H1 (cell line): ENCODE measurements around the gene GREB1L. TPM values are rescaled to one million over a fixed set of nuclear protein-coding genes. Genes with fewer than 3 reads are reported as not detected.

Source experiments
- CREB1 ChIP-seq: IDR thresholded peaks from 2 replicates; pipeline ENCODE4 v1.6.1; 2012; ENCODE audit warnings: inconsistent platforms
- FOSL1 ChIP-seq: IDR thresholded peaks from 2 replicates; pipeline ENCODE4 v1.6.1; 2011; ENCODE audit warnings: mild to moderate bottlenecking, low read depth, low read length, moderate library complexity; ENCODE audit not compliant: insufficient read depth
- POLR2AphosphoS5 ChIP-seq: IDR thresholded peaks from 2 replicates; pipeline ENCODE4 v1.6.1; 2011; ENCODE audit warnings: low read depth, low read length
- SAP30 ChIP-seq: fragments of 300-600 bp; sonication (generic); IDR thresholded peaks from 2 replicates; pipeline ENCODE4 v1.7.1; 2012; ENCODE audit warnings: low read length, moderate library complexity, mild to moderate bottlenecking, inconsistent platforms; ENCODE audit not compliant: insufficient read depth, insufficient replicate concordance
- SIX5 ChIP-seq: IDR thresholded peaks from 2 replicates; pipeline ENCODE4 v1.6.1; 2011; ENCODE audit warnings: mild to moderate bottlenecking, low read depth, low read length
- SUZ12 ChIP-seq: fragments of 200-600 bp; sonication (generic); IDR thresholded peaks from 2 replicates; pipeline ENCODE4 v1.6.1; 2012; ENCODE audit warnings: mild to moderate bottlenecking, inconsistent platforms, low read length, moderate library complexity, mixed read lengths
- polyA plus RNA-seq, 7 experiments: library from polyadenylated mRNA; depleted of rRNA in 3 of 7; stranded (reverse) in 5 of 7; unstranded in 2 of 7; fragments of >200 nt in 5 of 7; fragments of 200-250 nt in 2 of 7; gene quantifications; 1 replicate in 5 of 7; 2 replicates in 1 of 7; 4 replicates in 1 of 7; pipeline versions ENCODE4 v1.2.1 to v1.2.3, GENCODE V29; 2011 to 2013; ENCODE audit warnings: missing spikeins in 2 of 7, mixed read lengths in 2 of 7
- total RNA-seq: library from RNA; stranded (reverse); fragmentation: NEBNext Ultra II Directional; extraction: Animal tissue kit (Norgen Biotek cat#: 25700); gene quantifications from 2 replicates; pipeline ENCODE4 v1.2.1, GENCODE V29; 2021
- TF ChIP-seq, protein P1 (sequence below): fragments of 300-600 bp; sonication (generic); IDR thresholded peaks from 2 replicates; pipeline ENCODE4 v1.7.1; 2012; ENCODE audit warnings: low read length, moderate library complexity, mild to moderate bottlenecking, inconsistent platforms; ENCODE audit not compliant: insufficient replicate concordance
- TF ChIP-seq, protein P2 (sequence below): IDR thresholded peaks from 2 replicates; pipeline ENCODE4 v1.6.1; 2011; ENCODE audit warnings: low read depth, mild to moderate bottlenecking, low read length; ENCODE audit not compliant: insufficient read depth

Gene GREB1L
- total and polyA plus RNA-seq, 2 of the 8 experiments (the other 6 are each of a cell fraction or from before 2014, with no cell fraction given) = 0.34 to 1.6 TPM

DNA sequence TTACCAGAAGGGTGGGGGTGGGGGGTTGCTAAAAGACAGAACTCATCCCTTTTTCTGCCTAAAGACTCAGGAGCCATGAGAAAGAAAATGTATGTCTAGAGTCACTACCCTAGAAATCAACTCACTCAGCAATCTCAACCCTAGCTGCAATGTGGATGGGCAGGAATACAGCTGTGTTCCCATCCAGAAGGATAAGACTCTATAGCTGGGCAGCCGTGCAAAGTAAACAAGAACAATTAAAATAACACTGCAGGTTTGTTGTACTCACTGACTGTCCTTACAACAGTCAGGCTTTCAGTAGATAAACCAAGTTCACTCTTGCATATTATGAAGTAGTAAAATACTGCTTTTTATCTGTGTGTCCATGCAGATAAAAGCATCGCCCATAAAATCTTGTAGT is 284.4 kb downstream of the GREB1L start (continued):
- TF ChIP-seq, protein P1, sequence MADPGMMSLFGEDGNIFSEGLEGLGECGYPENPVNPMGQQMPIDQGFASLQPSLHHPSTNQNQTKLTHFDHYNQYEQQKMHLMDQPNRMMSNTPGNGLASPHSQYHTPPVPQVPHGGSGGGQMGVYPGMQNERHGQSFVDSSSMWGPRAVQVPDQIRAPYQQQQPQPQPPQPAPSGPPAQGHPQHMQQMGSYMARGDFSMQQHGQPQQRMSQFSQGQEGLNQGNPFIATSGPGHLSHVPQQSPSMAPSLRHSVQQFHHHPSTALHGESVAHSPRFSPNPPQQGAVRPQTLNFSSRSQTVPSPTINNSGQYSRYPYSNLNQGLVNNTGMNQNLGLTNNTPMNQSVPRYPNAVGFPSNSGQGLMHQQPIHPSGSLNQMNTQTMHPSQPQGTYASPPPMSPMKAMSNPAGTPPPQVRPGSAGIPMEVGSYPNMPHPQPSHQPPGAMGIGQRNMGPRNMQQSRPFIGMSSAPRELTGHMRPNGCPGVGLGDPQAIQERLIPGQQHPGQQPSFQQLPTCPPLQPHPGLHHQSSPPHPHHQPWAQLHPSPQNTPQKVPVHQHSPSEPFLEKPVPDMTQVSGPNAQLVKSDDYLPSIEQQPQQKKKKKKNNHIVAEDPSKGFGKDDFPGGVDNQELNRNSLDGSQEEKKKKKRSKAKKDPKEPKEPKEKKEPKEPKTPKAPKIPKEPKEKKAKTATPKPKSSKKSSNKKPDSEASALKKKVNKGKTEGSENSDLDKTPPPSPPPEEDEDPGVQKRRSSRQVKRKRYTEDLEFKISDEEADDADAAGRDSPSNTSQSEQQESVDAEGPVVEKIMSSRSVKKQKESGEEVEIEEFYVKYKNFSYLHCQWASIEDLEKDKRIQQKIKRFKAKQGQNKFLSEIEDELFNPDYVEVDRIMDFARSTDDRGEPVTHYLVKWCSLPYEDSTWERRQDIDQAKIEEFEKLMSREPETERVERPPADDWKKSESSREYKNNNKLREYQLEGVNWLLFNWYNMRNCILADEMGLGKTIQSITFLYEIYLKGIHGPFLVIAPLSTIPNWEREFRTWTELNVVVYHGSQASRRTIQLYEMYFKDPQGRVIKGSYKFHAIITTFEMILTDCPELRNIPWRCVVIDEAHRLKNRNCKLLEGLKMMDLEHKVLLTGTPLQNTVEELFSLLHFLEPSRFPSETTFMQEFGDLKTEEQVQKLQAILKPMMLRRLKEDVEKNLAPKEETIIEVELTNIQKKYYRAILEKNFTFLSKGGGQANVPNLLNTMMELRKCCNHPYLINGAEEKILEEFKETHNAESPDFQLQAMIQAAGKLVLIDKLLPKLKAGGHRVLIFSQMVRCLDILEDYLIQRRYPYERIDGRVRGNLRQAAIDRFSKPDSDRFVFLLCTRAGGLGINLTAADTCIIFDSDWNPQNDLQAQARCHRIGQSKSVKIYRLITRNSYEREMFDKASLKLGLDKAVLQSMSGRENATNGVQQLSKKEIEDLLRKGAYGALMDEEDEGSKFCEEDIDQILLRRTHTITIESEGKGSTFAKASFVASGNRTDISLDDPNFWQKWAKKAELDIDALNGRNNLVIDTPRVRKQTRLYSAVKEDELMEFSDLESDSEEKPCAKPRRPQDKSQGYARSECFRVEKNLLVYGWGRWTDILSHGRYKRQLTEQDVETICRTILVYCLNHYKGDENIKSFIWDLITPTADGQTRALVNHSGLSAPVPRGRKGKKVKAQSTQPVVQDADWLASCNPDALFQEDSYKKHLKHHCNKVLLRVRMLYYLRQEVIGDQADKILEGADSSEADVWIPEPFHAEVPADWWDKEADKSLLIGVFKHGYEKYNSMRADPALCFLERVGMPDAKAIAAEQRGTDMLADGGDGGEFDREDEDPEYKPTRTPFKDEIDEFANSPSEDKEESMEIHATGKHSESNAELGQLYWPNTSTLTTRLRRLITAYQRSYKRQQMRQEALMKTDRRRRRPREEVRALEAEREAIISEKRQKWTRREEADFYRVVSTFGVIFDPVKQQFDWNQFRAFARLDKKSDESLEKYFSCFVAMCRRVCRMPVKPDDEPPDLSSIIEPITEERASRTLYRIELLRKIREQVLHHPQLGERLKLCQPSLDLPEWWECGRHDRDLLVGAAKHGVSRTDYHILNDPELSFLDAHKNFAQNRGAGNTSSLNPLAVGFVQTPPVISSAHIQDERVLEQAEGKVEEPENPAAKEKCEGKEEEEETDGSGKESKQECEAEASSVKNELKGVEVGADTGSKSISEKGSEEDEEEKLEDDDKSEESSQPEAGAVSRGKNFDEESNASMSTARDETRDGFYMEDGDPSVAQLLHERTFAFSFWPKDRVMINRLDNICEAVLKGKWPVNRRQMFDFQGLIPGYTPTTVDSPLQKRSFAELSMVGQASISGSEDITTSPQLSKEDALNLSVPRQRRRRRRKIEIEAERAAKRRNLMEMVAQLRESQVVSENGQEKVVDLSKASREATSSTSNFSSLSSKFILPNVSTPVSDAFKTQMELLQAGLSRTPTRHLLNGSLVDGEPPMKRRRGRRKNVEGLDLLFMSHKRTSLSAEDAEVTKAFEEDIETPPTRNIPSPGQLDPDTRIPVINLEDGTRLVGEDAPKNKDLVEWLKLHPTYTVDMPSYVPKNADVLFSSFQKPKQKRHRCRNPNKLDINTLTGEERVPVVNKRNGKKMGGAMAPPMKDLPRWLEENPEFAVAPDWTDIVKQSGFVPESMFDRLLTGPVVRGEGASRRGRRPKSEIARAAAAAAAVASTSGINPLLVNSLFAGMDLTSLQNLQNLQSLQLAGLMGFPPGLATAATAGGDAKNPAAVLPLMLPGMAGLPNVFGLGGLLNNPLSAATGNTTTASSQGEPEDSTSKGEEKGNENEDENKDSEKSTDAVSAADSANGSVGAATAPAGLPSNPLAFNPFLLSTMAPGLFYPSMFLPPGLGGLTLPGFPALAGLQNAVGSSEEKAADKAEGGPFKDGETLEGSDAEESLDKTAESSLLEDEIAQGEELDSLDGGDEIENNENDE = no peak
- TF ChIP-seq SAP30 = no peak
- TF ChIP-seq, protein P2, sequence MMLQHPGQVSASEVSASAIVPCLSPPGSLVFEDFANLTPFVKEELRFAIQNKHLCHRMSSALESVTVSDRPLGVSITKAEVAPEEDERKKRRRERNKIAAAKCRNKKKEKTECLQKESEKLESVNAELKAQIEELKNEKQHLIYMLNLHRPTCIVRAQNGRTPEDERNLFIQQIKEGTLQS = no peak
- no peak for TF ChIP-seq SIX5
- TF ChIP-seq CREB1 = no peak
- no peak for TF ChIP-seq FOSL1
- TF ChIP-seq POLR2AphosphoS5 = no peak
- no peak for TF ChIP-seq SUZ12
